ENCODE data around the gene MOV10L1. TPM values are rescaled to one million over a fixed set of nuclear protein-coding genes. Genes with fewer than 3 reads are reported as not detected.

MOV10L1 gene
- total RNA-seq, 3 donors from 2014 or later: 0.29 to 1.0 (median 0.49) TPM

GRCh38 chr22:50153056-50153755, 63.4 kb downstream of the MOV10L1 start:
- no peak for ATAC-seq
- TF ChIP-seq, protein P1, sequence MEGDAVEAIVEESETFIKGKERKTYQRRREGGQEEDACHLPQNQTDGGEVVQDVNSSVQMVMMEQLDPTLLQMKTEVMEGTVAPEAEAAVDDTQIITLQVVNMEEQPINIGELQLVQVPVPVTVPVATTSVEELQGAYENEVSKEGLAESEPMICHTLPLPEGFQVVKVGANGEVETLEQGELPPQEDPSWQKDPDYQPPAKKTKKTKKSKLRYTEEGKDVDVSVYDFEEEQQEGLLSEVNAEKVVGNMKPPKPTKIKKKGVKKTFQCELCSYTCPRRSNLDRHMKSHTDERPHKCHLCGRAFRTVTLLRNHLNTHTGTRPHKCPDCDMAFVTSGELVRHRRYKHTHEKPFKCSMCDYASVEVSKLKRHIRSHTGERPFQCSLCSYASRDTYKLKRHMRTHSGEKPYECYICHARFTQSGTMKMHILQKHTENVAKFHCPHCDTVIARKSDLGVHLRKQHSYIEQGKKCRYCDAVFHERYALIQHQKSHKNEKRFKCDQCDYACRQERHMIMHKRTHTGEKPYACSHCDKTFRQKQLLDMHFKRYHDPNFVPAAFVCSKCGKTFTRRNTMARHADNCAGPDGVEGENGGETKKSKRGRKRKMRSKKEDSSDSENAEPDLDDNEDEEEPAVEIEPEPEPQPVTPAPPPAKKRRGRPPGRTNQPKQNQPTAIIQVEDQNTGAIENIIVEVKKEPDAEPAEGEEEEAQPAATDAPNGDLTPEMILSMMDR (IDR thresholded peaks at IDR 0.05): no peak
- intact Hi-C loops (cut with DNase I, micrococcal nuclease): no loop called here

DNA sequence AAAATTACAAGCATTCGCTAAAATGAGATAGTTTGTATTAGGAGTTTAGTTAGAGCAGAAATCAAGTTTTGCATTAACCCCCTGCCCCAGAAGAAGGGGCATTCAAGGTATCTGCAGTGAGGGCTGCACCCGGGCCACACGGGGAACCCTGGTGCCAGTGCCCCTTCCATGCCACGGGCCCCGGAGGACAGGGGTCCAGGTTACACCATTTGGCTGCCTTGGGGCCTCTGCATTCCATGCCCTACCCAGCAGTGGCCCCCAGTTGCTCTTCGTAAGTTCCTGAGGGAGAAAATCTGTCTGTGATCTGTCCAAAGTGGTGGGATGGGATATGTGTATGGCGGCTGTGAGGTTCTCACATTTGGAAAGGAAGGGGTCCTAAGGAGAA, 63.9 kb downstream of the MOV10L1 start:
- ATAC-seq: no peak
- Histone ChIP-seq H3K4me3 (no peak overlapping the region), H3K9me3 (no peaks in the 10 kb centered on the region), H3K4me1 (ENCODE audit: low read depth) (no peaks in the 10 kb centered on the region), H3K36me3 (ENCODE audit: low read depth) (no peaks in the 10 kb centered on the region)
- TF ChIP-seq, protein P1 (IDR thresholded peaks at IDR 0.05): no peak
- intact Hi-C loops (cut with DNase I, micrococcal nuclease): no loop called here
- DNase-seq: no peak

More at GRCh38 chr22:50153056-50153755, 63.4 kb downstream of the MOV10L1 start:
- H3K4me1 ChIP-seq (ENCODE audit: low read depth): no peaks in the 10 kb centered on the region
- no peak overlapping the region for H3K4me3 ChIP-seq
- DNase-seq: no peak
- no peaks in the 10 kb centered on the region for H3K36me3 ChIP-seq (ENCODE audit: low read depth)
- no peaks in the 10 kb centered on the region for H3K9me3 ChIP-seq

GRCh38 chr22:50157709-50158375, 68.0 kb downstream of the MOV10L1 start:
- Histone ChIP-seq H3K4me3 (no peak overlapping the region), H3K36me3 (ENCODE audit: low read depth) (no peaks in the 10 kb centered on the region), H3K4me1 (ENCODE audit: low read depth) (no peaks in the 10 kb centered on the region), H3K9me3 (no peaks in the 10 kb centered on the region)
- ATAC-seq: peak; percentile 99
- DNase-seq: peak; percentile 76 to 83 (median 81)
- intact Hi-C loops (cut with DNase I, micrococcal nuclease): no loop called here
- TF ChIP-seq, protein P1 (IDR thresholded peaks at IDR 0.05): no peak

DNA sequence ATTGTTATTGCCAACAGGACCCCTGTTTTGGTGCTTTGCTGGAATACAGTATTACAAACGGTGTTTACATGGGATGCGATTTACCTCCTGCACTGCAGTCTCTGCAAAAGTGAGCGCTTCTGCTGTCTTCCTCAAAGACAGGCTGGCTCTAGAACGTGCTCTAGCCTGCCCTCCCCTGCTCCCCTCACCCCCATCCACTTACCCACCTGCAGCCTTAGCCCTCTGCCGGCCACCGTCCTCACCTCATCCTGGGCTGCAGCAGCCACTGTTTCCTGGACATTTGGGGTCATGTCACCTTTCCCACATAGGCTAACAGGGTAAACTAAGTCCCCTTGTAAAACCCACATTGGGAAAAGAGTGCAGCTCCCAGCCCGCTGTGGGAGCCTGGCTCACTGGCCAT, 71.1 kb downstream of the MOV10L1 start:
- intact Hi-C loops (cut with DNase I, micrococcal nuclease): no loop called here
- TF ChIP-seq, protein P1 (IDR thresholded peaks at IDR 0.05): no peak
- DNase-seq (no peak), ATAC-seq (no peak)
- no peaks in the 10 kb centered on the region for H3K4me1 ChIP-seq (ENCODE audit: low read depth)
- H3K36me3 ChIP-seq (ENCODE audit: low read depth): no peaks in the 10 kb centered on the region
- H3K4me3 ChIP-seq: no peak overlapping the region
- H3K9me3 ChIP-seq: no peaks in the 10 kb centered on the region

DNA sequence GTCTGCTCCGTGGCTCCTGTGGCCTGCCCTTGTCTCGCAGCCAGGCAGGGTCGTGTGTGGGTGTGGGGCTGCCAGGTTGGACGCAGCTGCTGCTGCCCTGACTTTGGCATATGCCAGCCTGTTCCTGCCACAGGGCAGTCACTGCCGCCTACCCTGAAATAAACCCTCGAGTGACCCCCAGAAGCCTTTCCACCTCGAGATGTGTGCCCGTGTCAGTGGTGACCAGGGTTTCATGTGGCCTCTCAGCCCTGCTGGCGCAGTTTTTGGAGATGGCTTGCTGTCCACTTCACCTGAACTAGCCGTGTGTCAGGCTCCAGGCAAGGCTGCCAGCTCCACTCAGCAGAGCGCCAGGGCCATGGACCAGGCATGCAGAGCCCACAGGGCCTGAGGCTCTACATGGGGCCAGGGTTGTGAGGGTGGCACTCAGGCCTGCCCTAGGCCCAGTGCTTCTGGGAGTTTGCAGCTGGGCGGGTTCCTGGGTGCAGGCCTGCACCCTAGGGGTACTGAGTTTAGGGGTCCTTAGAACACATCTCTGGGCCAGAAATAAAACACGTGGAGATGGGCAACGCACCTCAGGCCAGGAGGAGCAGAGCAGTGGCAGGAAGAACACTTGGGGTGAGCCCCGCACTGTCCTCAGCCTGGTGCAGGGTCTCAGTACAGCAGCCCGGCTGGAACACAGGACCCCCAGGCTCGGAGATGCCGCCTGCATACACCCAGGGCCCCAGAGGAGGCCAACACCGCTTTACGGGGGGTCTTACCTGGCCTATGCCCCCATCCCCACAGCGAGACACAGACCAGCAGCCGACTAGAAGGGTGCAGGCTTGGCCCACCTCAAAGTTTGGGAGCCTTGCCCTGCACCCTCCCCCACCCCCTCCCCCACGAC, 71.9 kb downstream of the MOV10L1 start:
- no peak for DNase-seq
- TF ChIP-seq, protein P1 (IDR thresholded peaks at IDR 0.05): no peak
- H3K9me3 ChIP-seq: no peaks in the 10 kb centered on the region

More for the DNA sequence above, 71.9 kb downstream of the MOV10L1 start:
- Histone ChIP-seq H3K4me3 (no peak overlapping the region), H3K4me1 (ENCODE audit: low read depth) (no peaks in the 10 kb centered on the region), H3K36me3 (ENCODE audit: low read depth) (no peaks in the 10 kb centered on the region)
- ATAC-seq: no peak
- intact Hi-C loops (cut with DNase I, micrococcal nuclease): no loop called here
